ENCODE measurements around the gene TMEM50B.
"Not testable (repeated sequence)": the region's sequence is repeated elsewhere in the genome, so short reads cannot be mapped to it uniquely, and the experiment has no call there.

Gene TMEM50B

DNA sequence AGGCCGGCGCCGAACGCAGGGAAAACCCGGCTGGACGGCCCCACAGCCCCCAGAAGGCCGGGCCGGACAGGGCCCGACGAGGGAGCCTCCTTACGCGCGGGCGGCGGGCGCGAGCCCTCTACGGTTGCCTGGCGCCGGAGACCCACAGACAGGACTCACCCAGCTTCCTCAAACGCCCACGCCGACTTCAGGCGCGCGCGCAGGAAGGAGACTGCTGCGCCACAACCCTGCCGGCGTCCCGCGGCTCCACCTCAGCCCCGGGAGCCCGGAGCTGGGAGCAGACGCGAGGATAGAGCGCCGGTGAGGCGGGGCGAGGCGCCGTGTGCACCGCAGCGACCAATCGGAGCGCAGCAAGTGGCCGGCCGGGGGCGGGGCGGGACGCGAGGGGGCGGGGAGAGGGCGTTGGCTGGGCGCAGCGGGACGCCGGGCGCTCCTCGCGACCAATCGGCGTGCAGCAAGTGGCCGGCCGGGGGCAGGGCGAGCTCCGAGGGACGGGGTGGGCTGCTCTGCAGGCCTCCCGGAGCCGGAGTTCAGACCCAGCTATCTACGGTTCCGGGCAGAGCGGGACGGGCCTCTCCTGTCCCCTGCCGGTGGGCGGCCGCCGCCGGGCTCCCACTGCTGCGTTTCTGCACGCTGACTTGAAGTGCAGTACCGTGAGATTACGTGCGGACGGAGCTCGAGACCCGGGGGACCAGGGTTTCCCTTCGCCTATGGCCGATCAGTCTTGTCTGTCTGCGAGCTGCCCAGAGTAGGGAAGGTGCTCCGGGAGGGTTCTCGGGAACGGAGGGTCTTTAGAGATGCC, at the start of gene TMEM50B:
TMEM50B (minus strand) TSS at position 296 of the 802 bp plus-strand sequence. CDS start 11,089 bp downstream, outside the sequence.
- DNase-seq, result peak; percentile 90

DNA sequence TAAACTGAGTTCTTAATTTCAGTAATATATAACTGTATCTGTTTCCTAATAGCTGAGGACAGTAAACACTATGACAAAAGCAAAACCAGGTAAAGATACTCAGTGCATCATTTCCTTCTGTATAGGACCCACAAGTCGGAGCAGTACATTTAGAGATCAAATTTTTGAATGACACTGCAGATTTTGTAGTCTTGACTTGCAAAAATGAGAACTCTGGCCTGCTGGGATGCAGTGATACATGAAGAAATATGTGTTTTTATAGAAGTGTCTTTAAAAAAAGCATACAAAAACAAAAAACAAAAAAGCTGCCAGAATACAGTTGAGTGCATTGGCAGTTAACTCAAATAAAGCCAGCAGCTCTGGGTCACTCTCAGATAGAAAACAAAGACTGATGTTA, 43.2 kb upstream of the TMEM50B start:
- no peak for DNase-seq

- DNase-seq, result no peak
These were observed 42.7 kb upstream of the TMEM50B start for GRCh38 chr21:33522297-33522952.

DNA sequence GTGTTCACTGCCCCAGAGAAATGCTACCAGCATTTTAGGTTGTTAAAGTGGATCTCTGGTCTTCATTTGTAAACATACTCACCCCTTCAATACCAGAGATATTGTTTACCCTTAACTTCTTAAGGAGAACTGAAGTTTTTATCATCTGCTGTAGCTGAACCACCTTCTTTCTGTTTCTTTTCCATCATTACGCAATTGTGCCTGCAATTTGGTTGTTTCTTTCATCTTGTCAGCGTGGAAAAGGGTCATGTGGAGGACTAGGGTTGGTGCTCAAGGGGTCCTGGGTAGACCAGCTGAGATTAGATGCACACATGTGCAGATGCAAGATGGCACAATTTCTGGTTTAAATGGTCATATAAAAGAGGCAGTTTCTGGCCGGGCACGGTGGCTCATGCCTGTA, 39.1 kb upstream of the TMEM50B start:
- DNase-seq, result no peak

GRCh38 chr21:33514229-33514628, 34.5 kb upstream of the TMEM50B start:
- no peak for DNase-seq

DNA sequence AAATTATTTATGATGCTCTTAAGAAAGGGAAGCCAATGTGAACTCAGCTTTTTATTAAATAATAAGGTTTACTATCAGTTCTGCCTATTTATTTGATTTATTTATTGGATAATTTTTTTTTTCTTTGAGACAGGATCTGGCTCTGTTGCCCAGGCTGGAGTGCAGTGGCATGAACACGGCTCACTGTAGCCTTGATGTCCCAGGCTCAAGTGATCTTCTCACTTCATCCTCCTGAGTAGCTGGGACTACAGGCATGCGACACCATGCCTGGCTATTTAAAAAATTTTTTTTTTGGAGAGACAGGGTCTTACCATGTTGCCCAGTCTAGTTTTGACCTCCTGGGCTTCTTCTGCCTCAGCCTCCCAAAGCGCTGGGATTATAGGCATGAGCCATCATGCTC, 32.7 kb upstream of the TMEM50B start:
- DNase-seq, result no peak

- DNase-seq, result no peak
These were observed 31.9 kb upstream of the TMEM50B start for GRCh38 chr21:33511639-33512038.

- DNase-seq, result no peak
These were observed 31.1 kb upstream of the TMEM50B start for GRCh38 chr21:33510826-33511225.

GRCh38 chr21:33507003-33507402, 27.2 kb upstream of the TMEM50B start:
- not testable (repeated sequence) for DNase-seq

DNA sequence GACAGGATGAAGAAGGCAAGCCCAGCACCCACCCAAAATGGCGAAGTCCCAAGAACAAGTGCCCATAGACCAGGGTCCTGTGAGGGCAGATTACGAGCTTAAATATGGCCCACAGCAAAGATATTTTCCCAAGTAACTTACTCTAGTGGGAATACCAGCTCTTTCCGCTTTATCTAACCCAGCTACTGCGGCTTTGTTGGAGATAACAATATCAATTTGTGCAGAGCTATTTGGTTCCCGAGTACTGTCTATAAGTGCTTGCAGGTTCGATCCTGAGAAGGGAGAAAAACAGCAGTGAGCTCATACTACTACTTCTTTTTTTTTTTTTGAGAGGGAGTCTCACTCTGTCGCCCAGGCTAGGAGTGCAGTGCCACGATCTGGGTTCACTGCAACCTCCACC, 26.1 kb upstream of the TMEM50B start:
- DNase-seq, result no peak

DNA sequence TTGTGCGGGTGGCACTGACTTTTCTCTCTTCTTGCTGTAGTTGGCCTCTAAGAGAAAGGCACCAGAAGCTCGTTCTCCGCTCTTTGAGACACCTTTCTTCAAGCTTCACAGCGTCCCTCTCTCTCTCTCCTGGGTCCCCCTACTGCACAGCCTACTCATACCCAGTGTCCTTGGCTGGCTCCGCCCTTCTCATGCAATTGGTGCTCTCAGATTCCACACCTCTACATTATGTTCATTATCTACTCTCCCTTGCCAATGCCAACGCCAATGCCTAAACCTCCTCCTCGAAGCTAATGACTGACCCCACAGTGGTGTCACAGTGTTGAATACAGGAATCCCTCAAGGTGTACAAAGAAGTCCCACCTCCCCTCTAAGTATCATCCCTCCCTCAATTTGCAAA, 16.6 kb upstream of the TMEM50B start:
- no peak for DNase-seq

DNA sequence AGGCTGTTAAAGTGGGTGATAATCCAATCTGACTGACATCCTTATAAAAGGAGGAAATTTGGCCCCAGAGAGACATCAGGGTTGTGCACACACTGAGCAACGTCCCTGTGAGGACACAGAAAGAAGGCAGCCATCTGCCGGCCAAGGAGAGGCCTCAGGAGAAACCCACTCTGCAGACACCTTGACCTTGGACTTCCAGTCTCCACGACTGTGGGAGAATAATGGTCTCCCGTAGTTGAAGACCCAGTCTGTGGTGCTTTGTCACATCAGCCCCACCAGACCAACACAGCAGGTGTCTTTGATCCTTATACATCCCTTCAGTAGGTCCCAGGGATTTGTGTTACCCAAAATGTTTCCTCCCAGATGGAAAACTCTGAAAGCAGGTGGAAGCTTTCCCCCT, 16.0 kb upstream of the TMEM50B start:
- DNase-seq, result no peak

GRCh38 chr21:33493756-33494155, 14.0 kb upstream of the TMEM50B start:
- no peak for DNase-seq

- no peak for DNase-seq
These were observed 12.8 kb upstream of the TMEM50B start for GRCh38 chr21:33492571-33492970.

DNA sequence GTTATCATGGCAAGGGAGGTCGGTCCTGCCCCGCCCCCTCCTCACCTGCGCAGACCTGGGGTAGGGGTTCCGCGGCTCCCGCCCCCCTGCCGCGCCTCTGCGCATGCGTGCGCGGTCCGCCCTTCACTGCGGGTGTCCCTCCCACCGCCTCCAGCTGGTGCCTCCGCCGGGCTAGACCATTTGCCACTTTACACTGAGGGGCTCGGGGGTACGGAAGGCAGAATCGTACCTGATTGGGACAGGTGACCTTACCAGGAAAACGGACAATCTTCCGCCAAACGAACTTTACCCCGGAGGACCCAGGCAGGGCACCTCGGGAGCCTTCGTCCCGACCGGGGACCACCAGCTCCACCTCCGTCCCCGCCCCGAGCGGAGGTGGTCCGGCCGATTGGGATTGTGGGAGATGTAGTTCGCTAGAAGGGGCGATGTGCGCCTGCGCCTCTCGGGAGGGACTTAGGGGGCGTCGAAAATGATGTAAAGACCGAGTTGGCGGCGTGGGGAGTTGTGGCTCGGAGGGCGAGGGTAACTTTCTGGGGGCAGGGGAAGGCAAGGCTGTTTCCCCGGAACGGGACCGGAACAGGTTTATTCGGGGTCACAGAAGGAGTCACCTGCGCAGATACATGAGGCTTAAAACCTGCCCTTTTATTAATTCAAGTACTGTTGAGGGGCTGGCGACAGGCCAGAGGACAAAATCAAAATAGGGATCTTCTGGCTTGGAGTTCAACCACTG, 11.8 kb upstream of the TMEM50B start, which contains the start of gene DNAJC28:
DNAJC28 (minus strand) TSS at position 344 of the 730 bp plus-strand sequence. CDS start 2,323 bp downstream, outside the sequence.
- peak; percentile 74 for DNase-seq

GRCh38 chr21:33490991-33491372, 11.2 kb upstream of the TMEM50B start:
- no peak for DNase-seq

DNA sequence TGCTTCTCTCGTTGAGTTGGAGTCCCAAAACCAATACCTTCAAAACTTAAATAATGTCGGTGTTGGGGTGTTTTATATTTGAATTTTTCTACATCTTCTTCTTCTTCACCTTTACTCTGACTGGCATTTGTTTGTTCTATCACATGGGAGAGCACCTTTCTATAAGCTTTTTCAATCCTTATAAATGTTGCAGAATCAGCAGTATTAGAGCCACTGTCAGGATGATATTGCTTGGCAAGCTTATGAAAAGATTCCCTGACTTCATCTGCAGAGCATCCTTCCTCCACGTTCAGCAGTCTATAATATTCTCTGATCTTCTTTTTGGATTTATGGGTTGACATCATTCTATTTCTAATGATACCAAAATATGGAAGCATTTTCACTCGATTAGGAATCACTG, 9.2 kb upstream of the TMEM50B start:
- no peak for DNase-seq

- no peak for DNase-seq
These were observed 8.2 kb upstream of the TMEM50B start for GRCh38 chr21:33487996-33488395.

- no peak for DNase-seq
These were observed 1.7 kb upstream of the TMEM50B start for GRCh38 chr21:33481314-33481943.

DNA sequence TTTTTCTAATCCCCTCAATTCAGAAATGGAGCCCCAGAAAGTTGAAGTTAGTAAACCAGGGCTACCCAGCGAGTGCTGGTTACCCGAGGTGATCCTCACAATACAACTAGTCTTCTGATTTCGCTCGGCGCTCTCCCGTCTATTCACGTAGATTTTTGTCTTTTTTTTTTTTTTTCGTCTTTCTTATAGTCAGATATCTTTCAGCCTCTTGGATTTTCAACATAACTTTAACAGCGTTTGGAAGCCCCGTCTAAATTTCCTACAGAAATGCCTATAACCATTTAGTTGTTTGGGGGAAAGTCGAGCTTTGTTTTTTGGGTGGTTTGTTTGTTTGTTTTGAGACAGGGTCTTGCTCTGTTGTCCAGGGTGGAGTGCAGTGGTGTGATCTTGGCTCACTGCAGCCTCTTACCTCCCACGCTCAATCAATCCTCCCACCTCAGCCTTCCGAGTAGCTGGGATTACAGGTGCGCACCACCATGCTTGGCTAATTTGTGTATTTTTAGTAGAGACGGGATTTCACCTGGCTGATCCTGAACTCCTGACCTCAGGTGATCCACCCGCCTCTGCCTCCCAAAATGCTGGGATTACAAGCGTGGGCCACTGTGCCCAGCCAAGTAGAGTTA, 818 bp upstream of the TMEM50B start:
- DNase-seq, result no peak

GRCh38 chr21:33478935-33479678, 667 bp downstream of the TMEM50B start:
- no peak for DNase-seq

DNA sequence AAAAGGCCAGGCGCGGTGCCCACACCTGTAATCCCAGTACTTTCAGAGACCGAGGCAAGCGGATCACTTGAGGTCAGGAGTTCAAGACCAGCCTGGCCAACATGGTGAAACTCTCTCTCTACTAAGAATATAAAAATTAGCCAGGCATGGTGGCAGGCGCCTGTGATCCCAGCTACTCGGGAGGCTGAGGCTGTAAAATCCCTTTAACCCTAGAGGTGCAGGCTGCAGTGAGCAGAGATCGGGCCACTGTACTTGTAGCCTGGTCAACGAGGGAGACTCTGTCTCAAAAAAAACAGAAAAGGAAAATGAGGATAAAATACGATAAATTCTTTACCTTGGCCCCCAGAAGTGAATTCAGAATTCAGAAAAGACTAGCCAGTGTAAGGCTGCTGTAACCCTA, 1.6 kb downstream of the TMEM50B start:
- DNase-seq, result no peak
